Ascending aorta (tissue), 2 donors: Measurements from ENCODE around the gene PRDX1. TPM values are rescaled to one million over a fixed set of nuclear protein-coding genes. Genes with fewer than 3 reads are reported as not detected.

Experiments used
- DNase-seq, 2 donors: peaks; one replicate each; pipeline ENCODE4 v3.0.0-alpha.2; 2019; ENCODE audit warnings: low spot score in 2 of 2
- H3K27ac ChIP-seq, 2 donors: fragments of 200-600 bp; sonication (generic); one replicate each; pipeline ENCODE4 v1.5.1; 2016 to 2017; ENCODE audit warnings: mild to moderate bottlenecking in 1 of 2
- H3K27me3 ChIP-seq: fragments of 200-600 bp; sonication (generic); one replicate; pipeline ENCODE4 v1.5.1; 2017
- H3K36me3 ChIP-seq, 2 donors: fragments of 200-600 bp; sonication (generic); one replicate each; pipeline ENCODE4 v1.5.1; 2016
- H3K4me1 ChIP-seq, 2 donors: fragments of 200-600 bp; sonication (generic); one replicate each; pipeline ENCODE4 v1.5.1; 2016 to 2017; ENCODE audit warnings: mild to moderate bottlenecking in 1 of 2
- H3K4me3 ChIP-seq, 2 donors: fragments of 200-600 bp; sonication (generic); one replicate each; pipeline ENCODE4 v1.5.1; 2016 to 2017; ENCODE audit warnings: mild to moderate bottlenecking in 1 of 2
- H3K9me3 ChIP-seq, 2 donors: fragments of 200-600 bp; sonication (generic); one replicate each; pipeline ENCODE4 v1.5.1; 2016
- intact Hi-C: fragments of 100-400 bp; cut with DNase I; formaldehyde crosslinking; loops from one replicate; pipeline ENCODE4 v1.15.1; 2023
- total RNA-seq: library from RNA; depleted of rRNA; stranded (reverse); fragments of >200 nt; gene quantifications from one replicate; pipeline ENCODE4 v1.1.0, GENCODE V29; 2016
- TF ChIP-seq, protein P1 (sequence below), 3 experiments: fragments of 200-600 bp in 2 of 3; fragments of 450-650 bp in 1 of 3; sonication (generic) in 2 of 3; IDR thresholded peaks; one replicate each; pipeline ENCODE4 v1.5.1; 2016 to 2019; ENCODE audit warnings: antibody characterized with exemption in 3 of 3, mild to moderate bottlenecking in 1 of 3, moderate library complexity in 1 of 3

PRDX1 gene
- total RNA-seq, 1 donor from 2014 or later, result 245 TPM

DNA sequence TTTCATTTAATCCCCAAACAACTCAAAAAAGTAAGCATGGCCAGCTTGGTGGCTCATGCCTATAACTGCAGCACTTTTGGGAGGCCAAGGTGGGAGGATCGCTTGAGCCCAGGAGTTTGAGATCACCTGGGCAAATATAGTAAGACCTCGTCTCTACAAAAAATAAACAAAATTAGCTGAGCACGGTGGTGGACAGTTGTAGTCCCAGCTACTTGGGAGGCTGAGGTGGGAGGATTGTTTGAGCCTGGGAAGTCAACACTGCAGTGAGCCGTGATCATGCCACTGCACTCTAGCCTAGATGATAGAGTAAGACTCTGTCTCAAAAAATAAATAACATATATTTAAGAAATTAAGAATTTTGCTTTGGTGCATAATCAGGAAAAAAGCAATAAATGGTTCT is 22.8 kb upstream of the PRDX1 start:
- Histone ChIP-seq H3K9me3 (no peaks in the 10 kb centered on the region), H3K36me3 (no peaks in the 10 kb centered on the region), H3K4me3 (no peak overlapping the region), H3K4me1 (no peaks in the 10 kb centered on the region), H3K27ac (no peak overlapping the region), H3K27me3 (no peaks in the 10 kb centered on the region)
- no peak for DNase-seq
- TF ChIP-seq, protein P1, sequence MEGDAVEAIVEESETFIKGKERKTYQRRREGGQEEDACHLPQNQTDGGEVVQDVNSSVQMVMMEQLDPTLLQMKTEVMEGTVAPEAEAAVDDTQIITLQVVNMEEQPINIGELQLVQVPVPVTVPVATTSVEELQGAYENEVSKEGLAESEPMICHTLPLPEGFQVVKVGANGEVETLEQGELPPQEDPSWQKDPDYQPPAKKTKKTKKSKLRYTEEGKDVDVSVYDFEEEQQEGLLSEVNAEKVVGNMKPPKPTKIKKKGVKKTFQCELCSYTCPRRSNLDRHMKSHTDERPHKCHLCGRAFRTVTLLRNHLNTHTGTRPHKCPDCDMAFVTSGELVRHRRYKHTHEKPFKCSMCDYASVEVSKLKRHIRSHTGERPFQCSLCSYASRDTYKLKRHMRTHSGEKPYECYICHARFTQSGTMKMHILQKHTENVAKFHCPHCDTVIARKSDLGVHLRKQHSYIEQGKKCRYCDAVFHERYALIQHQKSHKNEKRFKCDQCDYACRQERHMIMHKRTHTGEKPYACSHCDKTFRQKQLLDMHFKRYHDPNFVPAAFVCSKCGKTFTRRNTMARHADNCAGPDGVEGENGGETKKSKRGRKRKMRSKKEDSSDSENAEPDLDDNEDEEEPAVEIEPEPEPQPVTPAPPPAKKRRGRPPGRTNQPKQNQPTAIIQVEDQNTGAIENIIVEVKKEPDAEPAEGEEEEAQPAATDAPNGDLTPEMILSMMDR (IDR thresholded peaks at IDR 0.05), result no peak
- intact Hi-C loops, result no loop called here

DNA sequence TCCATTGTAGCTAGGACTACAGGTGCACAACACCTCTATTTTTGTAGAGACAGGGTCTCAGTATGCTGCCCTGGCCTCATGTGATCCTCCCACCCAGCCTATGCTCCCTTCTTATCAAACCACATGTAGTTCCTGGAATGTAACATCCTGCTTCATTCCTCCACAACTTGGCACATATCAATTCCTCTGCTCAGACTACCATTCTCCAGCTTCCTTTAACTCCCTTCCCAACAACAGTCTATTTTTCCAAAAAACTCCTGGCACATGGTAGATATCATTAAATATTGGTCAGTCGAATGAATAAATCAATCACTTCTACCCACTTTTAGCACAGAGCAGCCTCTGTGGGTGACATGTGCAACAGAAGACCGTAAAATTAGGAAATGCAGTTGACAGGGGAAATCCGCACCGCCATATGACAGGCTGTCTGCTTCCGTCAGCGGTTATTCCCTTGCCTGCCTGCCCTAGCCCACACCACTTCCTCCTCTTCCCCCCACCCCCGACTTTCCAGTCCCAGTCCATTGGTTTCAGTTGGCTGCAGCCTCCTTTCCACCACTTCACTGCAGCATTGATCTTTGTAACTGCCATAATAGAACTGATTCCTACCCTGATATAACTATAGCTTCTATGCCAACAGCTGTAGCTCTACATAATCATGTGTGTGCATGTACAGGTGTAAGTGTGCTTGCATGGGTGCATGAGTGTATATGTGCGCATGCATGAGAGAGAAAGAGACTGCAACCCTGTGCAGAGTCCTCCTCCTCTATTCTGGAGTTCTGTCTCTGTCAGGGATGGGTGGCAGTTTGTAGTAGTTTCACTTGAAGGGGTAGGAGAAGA is 22.1 kb upstream of the PRDX1 start:
- Histone ChIP-seq H3K27ac (no peak overlapping the region), H3K9me3 (no peaks in the 10 kb centered on the region), H3K36me3 (no peaks in the 10 kb centered on the region), H3K4me3 (no peak overlapping the region), H3K27me3 (no peaks in the 10 kb centered on the region), H3K4me1 (no peaks in the 10 kb centered on the region)
- intact Hi-C loops, result no loop called here
- DNase-seq, result peak in 1 of 2 donors; percentile 71
- TF ChIP-seq, protein P1 (IDR thresholded peaks at IDR 0.05), result no peak

DNA sequence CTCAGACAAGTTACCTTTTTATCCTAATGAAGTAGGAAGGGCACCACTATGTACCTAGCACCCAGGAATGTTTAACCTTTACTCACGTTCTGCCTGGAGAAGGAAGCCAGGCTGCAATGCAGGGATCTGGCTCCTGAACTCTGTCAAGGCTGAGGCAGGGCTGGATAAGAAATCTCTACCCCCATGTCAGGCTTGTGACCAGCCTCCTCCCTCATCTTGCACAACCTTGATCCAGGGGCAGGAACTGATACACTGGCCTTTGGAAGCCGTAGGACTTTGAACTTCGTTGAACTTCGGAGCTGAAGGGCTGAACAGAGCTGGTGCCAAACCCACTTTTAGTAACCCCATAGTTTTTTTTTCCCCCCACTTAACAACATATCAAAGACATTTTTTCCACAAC is 20.9 kb upstream of the PRDX1 start:
- H3K27me3 ChIP-seq, result no peaks in the 10 kb centered on the region
- no peak overlapping the region for H3K27ac ChIP-seq
- TF ChIP-seq, protein P1 (IDR thresholded peaks at IDR 0.05), result no peak
- no peaks in the 10 kb centered on the region for H3K36me3 ChIP-seq
- no peaks in the 10 kb centered on the region for H3K4me1 ChIP-seq
- intact Hi-C loops, result no loop called here
- no peak overlapping the region for H3K4me3 ChIP-seq
- no peaks in the 10 kb centered on the region for H3K9me3 ChIP-seq
- DNase-seq, result no peak

DNA sequence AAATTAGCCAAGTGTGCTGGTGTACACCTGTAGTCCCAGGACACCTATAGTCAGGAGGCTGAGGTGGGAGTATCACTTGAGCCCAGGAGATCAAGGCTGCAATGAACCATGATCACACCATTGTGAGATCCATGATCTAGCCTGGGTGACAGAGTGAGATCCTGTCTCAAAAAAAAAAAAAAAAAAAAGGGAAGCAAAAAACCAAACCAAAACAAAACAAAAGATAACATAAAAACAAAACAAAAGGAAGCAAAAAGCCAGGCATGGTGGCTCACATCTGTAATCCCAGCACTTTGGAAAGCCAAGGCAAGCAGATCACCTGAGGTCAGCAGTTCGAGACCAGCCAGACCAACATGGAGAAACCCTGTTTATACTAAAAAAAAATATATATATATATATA is 19.5 kb upstream of the PRDX1 start:
- intact Hi-C loops, result no loop called here
- no peak for DNase-seq
- Histone ChIP-seq H3K4me1 (no peaks in the 10 kb centered on the region), H3K9me3 (no peaks in the 10 kb centered on the region), H3K27me3 (no peaks in the 10 kb centered on the region), H3K36me3 (no peaks in the 10 kb centered on the region), H3K4me3 (no peak overlapping the region), H3K27ac (no peak overlapping the region)
- TF ChIP-seq, protein P1 (IDR thresholded peaks at IDR 0.05), result no peak

DNA sequence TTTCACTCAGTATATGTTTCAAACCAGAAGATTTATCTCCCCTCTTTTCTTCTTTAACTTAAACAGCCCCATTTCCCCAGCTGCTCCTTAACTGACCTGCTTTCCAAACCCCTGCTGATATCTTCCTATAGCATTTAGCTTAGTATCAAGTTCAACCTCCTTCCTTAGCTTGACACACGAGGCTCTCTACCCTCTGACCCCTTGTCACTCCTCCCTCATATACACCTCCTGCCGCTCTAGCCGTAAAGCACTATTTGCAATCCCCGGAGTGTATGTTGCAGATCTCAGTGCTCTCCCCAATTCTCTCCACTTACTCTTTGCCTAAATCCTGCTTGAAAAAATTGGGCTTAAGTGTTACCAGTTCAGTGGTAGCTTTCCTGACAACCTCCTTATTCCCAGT is 15.2 kb upstream of the PRDX1 start:
- H3K27me3 ChIP-seq, result no peaks in the 10 kb centered on the region
- intact Hi-C loops, result no loop called here
- H3K27ac ChIP-seq, result no peak overlapping the region
- H3K4me1 ChIP-seq, result no peaks in the 10 kb centered on the region
- TF ChIP-seq, protein P1 (IDR thresholded peaks at IDR 0.05), result no peak
- H3K36me3 ChIP-seq, result no peaks in the 10 kb centered on the region
- H3K9me3 ChIP-seq, result no peaks in the 10 kb centered on the region
- H3K4me3 ChIP-seq, result no peak overlapping the region
- DNase-seq, result no peak
